Stimulated activated naive B cell treated with anti-CD40 and anti-IgM and Interleukin-4, amounts not matched to agents 10 μg/mL and 1 μg/mL and 100 μg/mL, for 72 hours (primary cell): Measurements from ENCODE around the gene TENT5C.

Source experiments
- ATAC-seq, 2 donors: fragments of 150-1000 bp; cut with Tn5 transposase; replicated peaks; 2 replicates each; pipeline ENCODE4 v1.10.0; 2021; ENCODE audit warnings: moderate library complexity in 1 of 2
- DNase-seq: peaks from one replicate; pipeline ENCODE4 v3.0.0; 2021
- H3K27ac Mint-ChIP-seq: one replicate; pipeline ENCODE4 v1.8.0; 2022; ENCODE audit warnings: mild to moderate bottlenecking, mixed read lengths
- H3K27me3 Mint-ChIP-seq, 2 donors: one replicate each; pipeline ENCODE4 v1.8.0; 2022; ENCODE audit warnings: mixed read lengths in 2 of 2
- H3K36me3 Mint-ChIP-seq, 2 donors: one replicate each; pipeline ENCODE4 v1.8.0; 2022; ENCODE audit warnings: mixed read lengths in 2 of 2, mild to moderate bottlenecking in 1 of 2
- H3K4me1 Mint-ChIP-seq, 2 donors: one replicate each; pipeline ENCODE4 v1.8.0; 2022; ENCODE audit warnings: mixed read lengths in 2 of 2, mild to moderate bottlenecking in 1 of 2
- H3K4me3 Mint-ChIP-seq, 2 donors: one replicate each; pipeline ENCODE4 v1.8.0; 2022; ENCODE audit warnings: mild to moderate bottlenecking in 2 of 2, mixed read lengths in 2 of 2, moderate library complexity in 1 of 2
- H3K9me3 Mint-ChIP-seq, 2 donors: one replicate each; pipeline ENCODE4 v1.8.0; 2022; ENCODE audit warnings: mixed read lengths in 2 of 2, mild to moderate bottlenecking in 1 of 2

The TENT5C gene

GRCh38 chr1:117566556-117566955, 39.3 kb upstream of the TENT5C start:
- Mint-ChIP-seq H3K9me3 (no peaks in the 10 kb centered on the region), H3K27ac (no peak overlapping the region), H3K4me3 (no peak overlapping the region), H3K4me1 (peaks cover 16 to 17% of the 10 kb centered on the region in 2 donors), H3K27me3 (peaks cover 0 to 7% of the 10 kb centered on the region in 2 donors), H3K36me3 (no peaks in the 10 kb centered on the region)
- ATAC-seq: no peak
- no peak for DNase-seq

- no peak for ATAC-seq
- Mint-ChIP-seq H3K36me3 (no peaks in the 10 kb centered on the region), H3K4me3 (no peak overlapping the region), H3K27me3 (peaks cover 0 to 7% of the 10 kb centered on the region in 2 donors), H3K9me3 (no peaks in the 10 kb centered on the region), H3K4me1 (peaks cover 17 to 23% of the 10 kb centered on the region in 2 donors), H3K27ac (no peak overlapping the region)
- DNase-seq: no peak
These were observed 38.4 kb upstream of the TENT5C start for GRCh38 chr1:117567435-117567834.

GRCh38 chr1:117567976-117568375, 37.9 kb upstream of the TENT5C start:
- Mint-ChIP-seq H3K27ac (no peak overlapping the region), H3K9me3 (no peaks in the 10 kb centered on the region), H3K4me3 (no peak overlapping the region), H3K27me3 (peaks cover 0 to 7% of the 10 kb centered on the region in 2 donors), H3K4me1 (peaks cover 20 to 28% of the 10 kb centered on the region in 2 donors), H3K36me3 (no peaks in the 10 kb centered on the region)
- no peak for ATAC-seq
- no peak for DNase-seq

- Mint-ChIP-seq H3K27ac (no peak overlapping the region), H3K27me3 (peaks cover 0 to 4% of the 10 kb centered on the region in 2 donors), H3K9me3 (no peaks in the 10 kb centered on the region), H3K4me1 (peaks cover 18 to 33% of the 10 kb centered on the region in 2 donors), H3K4me3 (no peak overlapping the region), H3K36me3 (no peaks in the 10 kb centered on the region)
- DNase-seq (no peak), ATAC-seq (no peak)
These were observed 36.8 kb upstream of the TENT5C start for GRCh38 chr1:117568999-117569398.

- Mint-ChIP-seq H3K27me3 (peaks cover 0 to under 1% of the 10 kb centered on the region in 2 donors), H3K27ac (no peak overlapping the region), H3K4me3 (no peak overlapping the region), H3K9me3 (no peaks in the 10 kb centered on the region), H3K36me3 (no peaks in the 10 kb centered on the region), H3K4me1 (peaks cover 15 to 28% of the 10 kb centered on the region in 2 donors)
- no peak for ATAC-seq
- no peak for DNase-seq
These were observed 36.0 kb upstream of the TENT5C start for GRCh38 chr1:117569856-117570255.

- ATAC-seq (no peak), DNase-seq (no peak)
- H3K27me3 Mint-ChIP-seq: no peaks in the 10 kb centered on the region
- no peak overlapping the region for H3K4me3 Mint-ChIP-seq
- H3K27ac Mint-ChIP-seq: peak overlapping the region; percentile 5
- H3K36me3 Mint-ChIP-seq: no peaks in the 10 kb centered on the region
- peaks cover 15 to 22% of the 10 kb centered on the region in 2 donors for H3K4me1 Mint-ChIP-seq
- no peaks in the 10 kb centered on the region for H3K9me3 Mint-ChIP-seq
These were observed 34.8 kb upstream of the TENT5C start for GRCh38 chr1:117570988-117571409.

- ATAC-seq: no peak
- peaks cover 15 to 22% of the 10 kb centered on the region in 2 donors for H3K4me1 Mint-ChIP-seq
- no peak overlapping the region for H3K4me3 Mint-ChIP-seq
These were observed 34.4 kb upstream of the TENT5C start for GRCh38 chr1:117571496-117571895.

GRCh38 chr1:117572546-117572945, 33.3 kb upstream of the TENT5C start:
- H3K4me1 Mint-ChIP-seq: peaks cover 15 to 22% of the 10 kb centered on the region in 2 donors
- no peaks in the 10 kb centered on the region for H3K27me3 Mint-ChIP-seq
- H3K4me3 Mint-ChIP-seq: peak overlapping the region in 1 of 2 donors; percentile 5
- H3K9me3 Mint-ChIP-seq: no peaks in the 10 kb centered on the region
- H3K36me3 Mint-ChIP-seq: no peaks in the 10 kb centered on the region
- ATAC-seq (peak; percentile 98 to 99), DNase-seq (peak; percentile 38)
- peak overlapping the region; percentile 7 for H3K27ac Mint-ChIP-seq

More at GRCh38 chr1:117571496-117571895, 34.4 kb upstream of the TENT5C start:
- no peak overlapping the region for H3K27ac Mint-ChIP-seq
- no peak for DNase-seq
- no peaks in the 10 kb centered on the region for H3K9me3 Mint-ChIP-seq
- no peaks in the 10 kb centered on the region for H3K36me3 Mint-ChIP-seq
- no peaks in the 10 kb centered on the region for H3K27me3 Mint-ChIP-seq

GRCh38 chr1:117573386-117574023, 32.3 kb upstream of the TENT5C start:
- ATAC-seq (no peak), DNase-seq (no peak)
- Mint-ChIP-seq H3K27ac (no peak overlapping the region), H3K27me3 (no peaks in the 10 kb centered on the region), H3K4me1 (peaks cover 15 to 22% of the 10 kb centered on the region in 2 donors), H3K36me3 (no peaks in the 10 kb centered on the region), H3K9me3 (no peaks in the 10 kb centered on the region), H3K4me3 (no peak overlapping the region)

- H3K4me1 Mint-ChIP-seq: peaks cover 15 to 22% of the 10 kb centered on the region in 2 donors
- no peak for DNase-seq
- H3K4me3 Mint-ChIP-seq: no peak overlapping the region
- no peak for ATAC-seq
- H3K27ac Mint-ChIP-seq: no peak overlapping the region
- H3K27me3 Mint-ChIP-seq: no peaks in the 10 kb centered on the region
- no peaks in the 10 kb centered on the region for H3K36me3 Mint-ChIP-seq
- no peaks in the 10 kb centered on the region for H3K9me3 Mint-ChIP-seq
These were observed 31.6 kb upstream of the TENT5C start for GRCh38 chr1:117574161-117574835.

- ATAC-seq: no peak
- Mint-ChIP-seq H3K27me3 (no peaks in the 10 kb centered on the region), H3K27ac (no peak overlapping the region), H3K36me3 (no peaks in the 10 kb centered on the region), H3K9me3 (no peaks in the 10 kb centered on the region), H3K4me1 (peaks cover 15 to 22% of the 10 kb centered on the region in 2 donors), H3K4me3 (no peak overlapping the region)
- no peak for DNase-seq
These were observed 30.1 kb upstream of the TENT5C start for GRCh38 chr1:117575586-117576225.

- Mint-ChIP-seq H3K27me3 (no peaks in the 10 kb centered on the region), H3K36me3 (no peaks in the 10 kb centered on the region), H3K9me3 (no peaks in the 10 kb centered on the region), H3K27ac (no peak overlapping the region), H3K4me1 (peaks cover 15 to 22% of the 10 kb centered on the region in 2 donors), H3K4me3 (no peak overlapping the region)
- DNase-seq (no peak), ATAC-seq (no peak)
These were observed 29.6 kb upstream of the TENT5C start for GRCh38 chr1:117576236-117576635.

GRCh38 chr1:117577191-117577885, 28.5 kb upstream of the TENT5C start:
- Mint-ChIP-seq H3K9me3 (no peaks in the 10 kb centered on the region), H3K36me3 (no peaks in the 10 kb centered on the region), H3K4me3 (no peak overlapping the region), H3K4me1 (peaks cover 13 to 14% of the 10 kb centered on the region in 2 donors), H3K27me3 (no peaks in the 10 kb centered on the region), H3K27ac (no peak overlapping the region)
- ATAC-seq: no peak
- DNase-seq: no peak

GRCh38 chr1:117578466-117578865, 27.4 kb upstream of the TENT5C start:
- DNase-seq (no peak), ATAC-seq (no peak)
- H3K27ac Mint-ChIP-seq: no peak overlapping the region
- H3K4me3 Mint-ChIP-seq: no peak overlapping the region
- H3K4me1 Mint-ChIP-seq: peaks cover 4 to 5% of the 10 kb centered on the region in 2 donors
- H3K9me3 Mint-ChIP-seq: peaks cover 2% of the 10 kb centered on the region in 2 donors
- no peaks in the 10 kb centered on the region for H3K27me3 Mint-ChIP-seq
- no peaks in the 10 kb centered on the region for H3K36me3 Mint-ChIP-seq
